Heart left ventricle (tissue), 13 donors: ENCODE measurements around the gene COX8A.

ENCODE experiments used
- POLR2A ChIP-seq, 2 donors: fragments of 450-650 bp; IDR thresholded peaks; one replicate each; pipeline ENCODE4 v1.6.1; 2017; ENCODE audit warnings: antibody characterized with exemption in 2 of 2, mild to moderate bottlenecking in 2 of 2, moderate library complexity in 2 of 2
- TF ChIP-seq, protein P1 (sequence below), 12 donors: fragments of 200-600 bp; sonication (generic) in 4 of 12; IDR thresholded peaks; one replicate each; pipeline versions ENCODE4 v1.5.0 to v1.8.0; 2018 to 2022; ENCODE audit warnings: antibody characterized with exemption in 12 of 12, mild to moderate bottlenecking in 5 of 12
- donor health status: ischemic (EF 13 %, LVEDD 7.1; RV severe dilation, severe dysfunction).
- donor health status: DM: no; HTN: yes; CAD: no.
- donor health status: DM: no; HTN: no; CAD: no.
- donor health status: ischemic (EF 25% LVEDD 6.9; RV normal size, moderate dysfunction).
- donor health status: ischemic (EF 25% LVEDD 5.7; RV mildly dilated, moderate dysfunction).
- donor health status: ischemic (EF 35%, LVEDD 5.7; RV mildly dilated, moderate dysfunction).
- donor health status: nonischemic (EF 11% LVEDD 7.7; RV severe dilation, severe dysfunction).
- donor health status: DM: yes; HTN: yes; CAD: no.
- donor health status: PGD.
- donor health status: ischemic (EF 29% LVEDD 5.4; RV normal size, mild dysfunction).
- donor health status: nonischemic (EF 23%, LVEDD 6.1; RV moderate dilation, normal function).

DNA sequence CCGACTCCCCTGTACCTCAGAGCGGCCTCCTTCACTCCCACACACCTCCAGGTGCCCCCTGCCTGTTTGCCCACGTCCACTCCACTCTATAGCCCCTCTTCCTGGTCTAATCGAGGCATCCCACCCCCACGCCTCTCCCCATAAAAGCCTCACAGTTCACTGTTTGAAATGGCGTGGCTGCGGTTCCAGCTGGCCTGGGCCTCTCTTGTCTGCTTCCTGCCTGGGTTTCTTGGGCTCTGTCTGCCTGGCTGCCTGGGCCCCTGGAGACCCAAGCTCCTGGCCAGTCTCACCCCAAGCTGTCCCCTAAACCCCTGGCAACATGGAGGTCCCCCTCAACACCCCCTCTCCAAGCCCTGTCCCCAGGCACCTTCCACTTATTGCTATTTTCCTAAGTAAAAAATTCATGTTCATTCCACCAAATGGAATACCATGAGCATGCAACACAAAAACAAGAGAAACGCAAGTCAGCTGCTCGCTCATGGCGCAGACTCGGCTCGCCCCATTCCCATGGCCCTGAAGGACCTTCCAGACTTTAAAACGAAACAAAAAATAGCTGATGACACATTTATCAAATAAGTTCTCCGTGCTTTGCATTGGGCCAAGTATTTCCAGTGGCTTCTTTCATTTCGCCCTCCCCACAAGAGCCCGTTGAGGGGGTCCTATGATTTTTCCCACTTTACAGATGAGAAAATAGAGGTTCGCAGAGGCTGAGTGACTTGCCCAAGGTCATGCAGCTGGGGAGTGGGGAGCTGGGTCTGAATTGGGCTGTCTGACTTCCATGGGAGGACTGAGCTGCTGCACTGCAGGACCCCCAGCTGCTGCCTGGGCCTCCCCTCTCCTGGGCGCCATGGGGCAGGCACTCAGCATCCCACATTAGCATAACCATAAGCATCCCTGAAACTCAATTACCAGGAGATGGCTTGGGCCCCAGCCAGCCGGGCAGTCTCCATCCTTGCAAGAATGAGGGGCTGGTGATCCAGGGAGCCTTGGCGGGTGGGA, 49.6 kb downstream of the COX8A start:
- TF ChIP-seq, protein P1, sequence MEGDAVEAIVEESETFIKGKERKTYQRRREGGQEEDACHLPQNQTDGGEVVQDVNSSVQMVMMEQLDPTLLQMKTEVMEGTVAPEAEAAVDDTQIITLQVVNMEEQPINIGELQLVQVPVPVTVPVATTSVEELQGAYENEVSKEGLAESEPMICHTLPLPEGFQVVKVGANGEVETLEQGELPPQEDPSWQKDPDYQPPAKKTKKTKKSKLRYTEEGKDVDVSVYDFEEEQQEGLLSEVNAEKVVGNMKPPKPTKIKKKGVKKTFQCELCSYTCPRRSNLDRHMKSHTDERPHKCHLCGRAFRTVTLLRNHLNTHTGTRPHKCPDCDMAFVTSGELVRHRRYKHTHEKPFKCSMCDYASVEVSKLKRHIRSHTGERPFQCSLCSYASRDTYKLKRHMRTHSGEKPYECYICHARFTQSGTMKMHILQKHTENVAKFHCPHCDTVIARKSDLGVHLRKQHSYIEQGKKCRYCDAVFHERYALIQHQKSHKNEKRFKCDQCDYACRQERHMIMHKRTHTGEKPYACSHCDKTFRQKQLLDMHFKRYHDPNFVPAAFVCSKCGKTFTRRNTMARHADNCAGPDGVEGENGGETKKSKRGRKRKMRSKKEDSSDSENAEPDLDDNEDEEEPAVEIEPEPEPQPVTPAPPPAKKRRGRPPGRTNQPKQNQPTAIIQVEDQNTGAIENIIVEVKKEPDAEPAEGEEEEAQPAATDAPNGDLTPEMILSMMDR (IDR thresholded peaks at IDR 0.05): no peak
- TF ChIP-seq POLR2A (IDR thresholded peaks at IDR 0.05): no peak
